ENCODE results near the gene ATP7B.

ATP7B gene

DNA sequence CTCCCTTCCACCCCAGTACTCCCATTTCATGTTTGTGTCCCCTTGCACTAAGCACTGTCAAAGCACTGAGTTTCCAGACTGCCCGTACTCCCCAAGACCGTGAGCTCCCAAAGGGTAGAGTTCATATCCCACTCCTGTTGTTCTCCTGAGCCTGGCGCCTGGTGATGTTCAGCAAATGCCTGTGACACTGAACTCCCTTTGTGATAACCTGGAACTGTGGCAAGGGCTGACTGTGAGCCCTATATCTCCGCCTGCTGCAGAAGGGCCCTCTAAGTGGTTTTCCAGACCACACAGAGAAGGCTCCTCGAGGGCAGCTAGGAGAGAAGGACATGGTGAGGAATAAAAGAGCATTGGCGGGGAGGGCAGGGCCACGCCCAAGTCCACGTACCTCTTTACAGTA is 67.5 kb downstream of the ATP7B start:
- DNase-seq = no peak

DNA sequence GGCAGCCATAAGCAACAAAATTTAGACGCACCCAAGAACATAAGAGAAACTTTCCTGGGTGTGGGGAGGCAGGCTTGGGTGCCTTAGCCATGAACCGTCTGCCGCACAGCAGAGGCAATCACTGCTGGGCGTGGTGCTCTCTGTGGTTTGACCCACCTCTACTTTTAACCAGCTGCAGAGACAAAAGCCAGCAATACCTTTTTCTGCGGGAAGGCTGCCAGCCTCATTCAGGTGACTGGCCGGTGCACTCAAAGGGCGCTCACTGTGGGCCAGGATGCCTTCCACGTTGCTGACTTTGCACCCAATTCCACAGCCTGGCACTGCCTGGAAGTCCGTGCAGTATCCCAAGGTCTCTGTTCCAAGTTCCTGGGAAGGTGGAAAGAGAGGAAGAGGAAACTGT is 69.1 kb downstream of the ATP7B start:
- no peak for DNase-seq

DNA sequence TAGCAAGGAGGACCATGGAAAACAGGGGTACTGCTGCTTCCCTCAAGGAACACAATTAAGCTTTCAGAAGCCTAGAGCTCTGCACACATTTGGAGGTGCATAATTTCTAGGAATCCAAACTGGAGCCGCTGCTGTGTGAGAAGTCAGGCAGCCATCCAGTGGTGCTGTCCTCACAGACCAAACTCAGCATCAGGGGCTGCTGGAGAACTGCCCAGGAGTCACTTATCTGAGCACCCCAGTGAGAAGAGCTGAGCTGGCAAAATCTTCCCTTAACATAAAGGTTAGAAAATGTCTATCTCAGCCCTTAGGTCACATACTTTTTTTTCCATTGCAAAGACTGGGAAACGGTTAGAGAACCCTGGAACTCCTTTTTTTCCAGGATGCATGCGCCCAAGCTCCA is 72.8 kb downstream of the ATP7B start:
- no peak for DNase-seq

DNA sequence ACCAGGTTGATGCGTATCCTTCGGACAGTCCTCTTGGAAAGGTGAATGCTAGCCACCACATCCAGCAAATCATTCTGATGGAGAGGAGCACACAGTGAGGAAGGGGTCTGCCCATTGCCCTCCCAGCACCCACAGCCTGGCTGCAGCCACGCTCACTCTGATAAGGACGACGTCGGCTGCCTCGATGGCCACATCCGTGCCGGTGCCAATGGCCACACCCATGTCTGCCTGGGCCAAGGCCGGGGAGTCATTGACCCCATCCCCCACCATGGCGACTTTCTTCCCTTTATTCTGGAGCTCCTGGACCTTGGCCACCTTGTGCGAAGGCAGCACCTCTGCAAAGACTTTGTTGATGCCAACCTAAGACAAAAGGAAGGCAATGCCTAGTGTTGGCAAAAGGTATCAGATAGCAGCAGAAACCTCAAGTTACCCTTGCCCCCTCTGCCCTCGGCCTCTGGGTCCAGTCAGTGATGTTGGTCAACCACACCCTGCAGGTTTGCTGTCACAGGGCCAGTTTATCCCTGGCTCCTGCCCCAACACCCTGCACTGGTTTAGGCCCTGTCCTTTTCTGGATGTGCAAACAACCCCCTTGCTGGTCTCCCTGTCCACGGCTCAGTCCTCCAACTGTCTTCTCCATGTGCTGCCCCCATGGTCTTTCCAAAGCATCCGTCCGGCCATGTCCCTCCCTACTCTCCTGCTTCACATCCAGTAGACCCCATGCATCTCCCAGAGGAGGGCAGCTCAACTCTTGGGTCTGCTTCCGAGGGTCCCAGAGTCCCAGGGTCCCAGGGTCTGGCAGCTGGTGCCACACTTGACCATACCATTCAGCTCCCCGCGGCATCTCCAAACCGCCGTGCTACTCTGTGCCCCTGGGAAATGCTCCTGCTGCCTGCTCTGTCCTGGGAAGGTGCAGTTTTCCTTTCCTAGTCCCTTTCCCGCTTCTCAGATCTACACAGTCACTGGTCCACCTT is 73.6 kb downstream of the ATP7B start:
- DNase-seq = no peak

DNA sequence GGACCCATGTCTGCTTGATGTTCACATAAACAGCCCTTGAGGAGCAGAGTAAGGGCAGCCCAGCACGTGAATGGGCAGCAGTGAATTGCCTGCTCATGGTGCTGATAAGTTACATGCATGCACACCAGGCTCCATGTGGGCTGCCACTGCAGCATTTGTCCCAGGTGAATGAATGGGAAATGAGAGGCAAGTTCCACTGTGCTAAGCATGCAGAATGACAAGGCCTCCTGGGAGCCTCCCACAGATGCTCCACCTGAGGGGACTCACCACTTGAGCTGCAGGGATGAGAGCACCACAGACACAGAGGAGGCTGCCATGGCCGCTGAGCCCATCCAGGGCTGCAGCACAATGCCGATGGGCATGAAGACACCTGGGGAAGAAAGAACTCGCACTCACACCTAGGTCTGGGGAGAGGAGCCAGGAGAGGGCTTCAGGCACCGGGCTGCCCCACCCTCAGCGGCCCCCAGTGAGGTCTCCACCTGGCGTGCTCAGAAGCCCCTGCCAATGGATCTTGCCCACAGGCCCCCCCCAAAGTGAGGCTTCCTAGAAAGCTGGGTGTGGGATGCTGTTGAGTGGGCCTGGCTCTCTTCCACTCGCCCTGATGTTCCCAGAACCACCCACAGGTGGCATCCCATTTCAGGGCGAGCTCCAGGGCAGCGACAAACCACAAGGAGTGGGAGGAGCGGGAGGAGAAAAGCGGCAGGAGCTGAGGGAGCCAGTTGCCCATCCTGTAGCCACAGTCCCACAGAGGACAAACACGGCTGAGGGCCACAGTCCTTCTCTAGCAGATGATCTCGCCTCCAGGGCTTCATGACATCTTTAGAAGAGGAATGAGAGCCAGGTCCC is 75.7 kb downstream of the ATP7B start:
- DNase-seq = peak; percentile 5

DNA sequence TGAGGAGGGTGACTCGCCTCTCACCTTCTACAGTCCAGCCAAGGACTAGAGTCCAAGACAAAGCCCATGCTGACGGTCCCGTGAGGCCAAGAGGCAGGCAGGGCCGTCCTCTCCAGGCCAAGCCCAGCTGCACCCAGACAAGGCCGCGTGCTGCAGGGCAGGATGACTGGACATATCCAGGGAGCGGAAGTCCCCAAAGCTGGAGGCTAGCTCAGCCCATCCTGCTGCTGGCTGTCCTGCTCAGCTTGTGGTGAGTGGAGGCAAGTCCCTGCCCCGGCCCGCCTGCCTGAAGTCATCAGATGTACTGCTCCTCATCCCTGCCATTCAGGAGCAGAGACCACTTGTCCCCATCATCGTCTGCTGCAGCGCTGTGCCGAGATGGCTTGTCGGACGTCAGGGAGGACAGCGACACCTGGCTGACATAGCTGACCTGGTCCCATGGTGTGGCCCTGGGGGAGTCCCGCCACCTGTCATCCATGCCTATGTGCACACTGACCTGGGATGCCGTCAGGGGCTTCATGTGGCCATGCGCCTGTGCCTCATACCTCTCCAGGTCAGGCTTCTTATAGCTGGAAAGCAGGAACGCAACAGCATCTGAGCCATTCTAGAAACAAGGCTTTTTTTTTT is 76.7 kb downstream of the ATP7B start:
- DNase-seq = no peak

DNA sequence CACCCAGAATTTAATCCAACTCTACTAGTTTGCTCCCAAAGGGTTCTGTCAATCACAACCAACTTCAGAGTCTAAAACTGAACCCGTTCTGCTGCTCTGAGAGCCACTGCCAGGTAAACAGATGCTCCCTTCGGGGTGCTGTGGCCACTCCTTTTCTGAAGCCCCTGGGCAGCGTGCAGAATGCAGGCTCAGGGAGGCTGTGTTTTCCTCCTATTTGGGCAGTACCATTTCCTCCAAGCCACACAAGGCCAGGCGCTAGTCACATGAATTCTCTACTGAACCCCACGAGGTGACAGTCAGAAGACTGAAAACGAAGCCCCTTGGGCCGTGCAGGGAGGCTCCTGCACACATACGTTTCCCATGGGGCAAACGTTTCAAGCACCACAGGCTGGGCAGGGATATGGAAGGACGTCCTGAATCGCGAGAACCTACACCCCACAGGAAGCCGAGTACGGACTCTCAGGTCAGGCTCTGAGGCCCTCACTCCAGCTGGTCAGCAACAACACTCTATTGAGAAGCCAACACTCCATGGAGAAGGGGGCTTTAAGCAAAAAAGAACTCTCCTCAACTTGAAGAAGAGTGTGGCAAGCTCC is 77.7 kb downstream of the ATP7B start:
- no peak for DNase-seq

DNA sequence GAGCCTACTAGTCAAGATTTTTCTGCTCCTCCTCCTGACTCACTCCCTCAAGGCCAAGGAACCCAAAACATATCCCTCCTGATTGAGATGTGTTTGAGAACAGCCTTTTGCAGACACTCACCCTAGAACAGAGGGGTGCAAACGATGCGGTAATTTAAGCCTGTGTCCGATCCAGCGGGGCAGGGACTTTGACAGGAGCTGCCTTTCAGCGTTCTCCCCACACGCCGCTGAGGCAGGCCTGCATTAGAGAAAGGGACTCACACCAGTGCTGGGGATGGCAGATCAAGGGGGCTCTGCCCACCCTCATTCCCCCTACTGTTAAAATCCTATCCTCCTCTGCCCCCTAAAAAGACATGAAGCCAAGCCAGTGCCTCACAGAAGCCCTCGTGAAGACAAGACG is 79.0 kb downstream of the ATP7B start:
- no peak for DNase-seq

DNA sequence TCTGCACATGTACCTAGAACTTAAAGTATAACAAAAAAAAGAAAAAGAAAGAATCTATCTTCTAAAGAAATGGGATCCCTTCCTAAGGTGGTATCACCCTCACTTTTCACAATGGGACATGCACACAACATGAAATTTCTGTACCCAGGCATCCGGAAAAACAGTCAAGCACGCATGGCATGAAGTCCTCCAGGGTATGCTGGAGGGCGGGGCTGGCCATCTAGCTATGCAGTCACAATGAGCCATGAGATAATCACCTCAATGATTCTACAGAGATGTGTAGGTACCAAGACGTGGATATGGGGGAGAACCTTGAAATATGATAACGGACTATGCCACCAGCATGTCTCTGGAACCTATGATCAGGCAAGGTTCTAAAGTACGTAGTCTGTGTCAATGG is 79.6 kb downstream of the ATP7B start:
- DNase-seq = no peak

DNA sequence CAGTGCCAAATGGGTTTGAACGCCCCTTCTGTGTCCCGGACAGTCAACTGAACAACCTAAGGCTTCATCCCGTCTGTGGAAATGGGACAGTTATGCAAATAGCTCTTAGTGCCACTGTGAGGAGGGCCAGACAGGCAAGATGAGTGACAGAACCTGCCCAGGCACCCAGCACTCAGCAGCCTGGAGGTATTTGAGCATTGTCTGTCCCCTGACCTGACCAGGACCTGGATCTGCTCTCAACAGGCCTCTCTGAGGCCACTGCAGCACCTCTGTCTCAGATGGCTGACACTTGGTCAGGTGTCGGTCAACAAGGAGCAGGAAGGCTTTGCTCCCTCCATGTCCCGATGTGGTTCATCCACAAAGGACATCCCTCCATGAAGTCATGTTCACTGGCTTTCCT is 81.6 kb downstream of the ATP7B start:
- no peak for DNase-seq

DNA sequence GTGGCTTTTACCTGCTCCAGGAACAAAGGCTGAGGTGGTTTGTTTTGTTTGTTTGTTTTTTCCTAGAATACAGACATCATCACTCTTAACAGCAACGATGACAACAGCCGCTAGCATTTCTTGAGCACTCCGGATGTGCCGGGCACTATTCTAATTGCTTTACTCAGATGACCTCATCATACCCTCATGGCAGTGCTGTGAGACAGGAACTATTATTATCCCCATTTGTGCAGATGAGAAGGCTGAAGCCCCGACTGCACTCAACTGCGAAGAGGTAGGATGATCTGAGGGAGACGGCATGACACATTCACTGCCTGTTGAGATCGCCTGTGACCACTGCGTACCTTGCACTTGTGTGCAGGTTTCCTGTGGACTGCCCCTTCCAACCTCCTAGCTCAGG is 83.0 kb downstream of the ATP7B start:
- DNase-seq = peak; percentile 71

DNA sequence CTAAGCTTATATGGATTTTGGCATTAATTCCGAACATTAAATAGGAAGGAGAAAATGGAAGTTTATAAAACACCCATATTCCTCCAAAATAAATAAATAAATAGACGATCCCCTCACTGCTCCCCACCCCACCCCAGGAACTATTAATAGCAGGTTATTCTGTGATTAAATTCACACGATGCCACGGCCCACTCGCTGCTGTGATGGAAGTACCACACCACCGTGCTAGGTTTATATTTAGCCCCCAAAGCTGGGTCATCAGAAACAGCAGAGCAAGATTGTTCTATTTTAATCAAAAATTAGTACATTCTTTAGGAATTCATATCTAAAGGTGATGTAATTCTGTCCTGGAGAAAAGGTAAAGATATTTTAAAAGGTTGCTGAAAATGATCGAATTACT is 84.1 kb downstream of the ATP7B start:
- no peak for DNase-seq

DNA sequence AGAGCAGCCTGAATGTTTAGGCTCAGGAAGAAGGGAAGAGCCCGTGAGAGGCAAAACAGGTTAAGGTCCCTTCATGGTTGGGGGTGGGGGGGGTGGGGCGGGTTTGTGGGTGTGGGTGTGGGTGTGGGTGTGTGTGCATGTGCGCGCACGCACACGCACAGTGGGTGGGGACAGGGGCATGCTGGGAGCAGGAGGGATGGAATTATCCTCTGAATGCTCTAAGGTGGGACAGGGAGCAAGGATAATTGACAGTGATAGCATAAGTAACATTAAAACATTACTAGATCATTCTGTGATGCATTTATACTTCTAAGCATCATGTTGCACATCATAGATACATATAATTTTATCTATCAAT is 84.7 kb downstream of the ATP7B start:
- DNase-seq = no peak

DNA sequence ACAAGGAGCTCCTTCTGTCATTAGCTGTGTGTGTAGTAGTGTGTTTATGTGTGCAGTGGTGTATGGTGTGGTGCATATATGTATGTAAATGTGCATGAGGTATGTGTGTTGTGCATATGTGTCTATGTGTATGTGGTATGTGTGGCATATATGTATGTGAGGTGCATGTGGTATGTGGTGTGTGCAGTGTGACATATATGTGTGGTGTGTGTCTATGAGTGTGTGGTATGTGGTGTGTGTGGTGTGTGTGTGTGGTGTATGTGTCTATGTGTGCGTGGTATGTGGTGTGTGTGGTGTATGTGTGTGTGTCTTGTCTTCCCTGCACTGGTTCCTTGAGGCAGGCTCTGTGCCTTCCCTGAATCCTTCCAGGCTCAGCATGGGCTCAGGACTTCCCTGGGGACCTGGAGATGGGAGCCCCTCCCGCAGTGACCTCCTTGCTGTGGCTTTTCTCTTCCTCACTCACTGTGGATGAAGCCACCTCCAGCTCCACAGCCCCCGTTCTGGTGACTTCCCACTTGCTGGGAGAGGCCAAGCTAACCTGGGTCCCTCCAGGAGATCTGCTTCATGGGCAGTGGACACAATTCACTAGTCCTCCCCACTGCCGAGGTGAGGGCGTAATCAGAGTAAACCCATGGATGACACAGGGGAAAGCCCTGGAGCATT is 85.3 kb downstream of the ATP7B start:
- no peak for DNase-seq

DNA sequence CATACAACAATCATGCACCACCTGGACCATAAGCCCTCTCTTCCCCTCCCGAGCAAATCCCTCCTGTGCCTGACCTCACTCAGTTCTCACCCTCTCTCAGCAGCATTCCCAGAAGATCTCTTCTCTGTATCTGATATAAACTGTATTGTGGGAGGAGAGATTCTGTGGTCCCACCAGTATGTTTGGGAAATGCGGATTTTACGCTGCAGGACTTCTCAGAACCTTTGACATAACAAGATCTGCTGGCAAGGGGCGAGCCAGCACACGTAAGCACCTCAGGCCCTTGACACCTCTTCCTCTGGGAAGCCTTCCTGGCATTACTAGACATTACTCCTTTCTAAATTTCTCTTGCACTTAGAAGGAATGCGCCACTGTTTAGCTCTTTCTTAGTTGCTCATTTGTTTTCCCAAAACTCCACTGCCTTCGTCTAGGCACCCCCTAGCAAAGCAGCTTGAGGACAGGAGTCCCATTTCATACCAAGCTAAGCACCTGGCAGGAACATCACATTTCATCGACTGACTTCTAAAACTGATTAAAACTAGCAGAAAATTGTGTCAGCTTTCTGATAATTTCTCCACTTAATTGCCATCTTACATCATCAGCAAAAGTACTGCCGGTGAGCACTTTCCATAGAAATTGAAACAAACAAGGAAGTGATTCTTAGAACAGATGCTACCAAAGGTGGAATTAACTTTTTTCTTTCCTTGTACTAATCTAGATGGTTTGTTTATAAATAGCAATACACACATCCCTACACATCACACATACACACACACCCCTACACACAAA is 86.3 kb downstream of the ATP7B start:
- no peak for DNase-seq

DNA sequence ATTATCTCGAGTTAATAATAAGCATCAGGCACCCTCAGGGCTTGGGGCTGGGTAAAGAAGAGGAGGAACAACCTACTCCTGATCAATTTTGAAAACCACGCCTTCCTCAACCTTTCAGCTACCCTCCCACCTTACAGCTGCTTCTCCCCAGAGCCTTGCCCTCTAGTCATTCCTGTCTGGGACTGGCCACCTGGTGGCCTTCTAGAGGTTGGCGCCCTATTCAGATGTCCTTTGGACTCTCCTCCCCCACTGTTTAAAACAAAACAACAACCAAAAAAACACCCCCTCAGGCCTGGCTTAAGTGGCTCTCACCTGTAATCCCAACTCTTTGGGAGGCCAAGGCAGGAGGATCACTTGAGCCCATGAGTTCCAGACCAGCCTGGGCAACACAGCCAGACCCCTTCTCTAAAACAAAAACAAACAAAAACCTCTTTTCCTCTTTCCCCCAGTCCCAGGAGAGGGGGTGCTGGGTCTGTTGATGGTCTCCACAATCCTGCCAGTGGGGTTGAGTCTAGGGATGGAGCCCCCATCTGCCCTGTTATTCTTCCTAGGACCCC is 87.2 kb downstream of the ATP7B start:
- no peak for DNase-seq

DNA sequence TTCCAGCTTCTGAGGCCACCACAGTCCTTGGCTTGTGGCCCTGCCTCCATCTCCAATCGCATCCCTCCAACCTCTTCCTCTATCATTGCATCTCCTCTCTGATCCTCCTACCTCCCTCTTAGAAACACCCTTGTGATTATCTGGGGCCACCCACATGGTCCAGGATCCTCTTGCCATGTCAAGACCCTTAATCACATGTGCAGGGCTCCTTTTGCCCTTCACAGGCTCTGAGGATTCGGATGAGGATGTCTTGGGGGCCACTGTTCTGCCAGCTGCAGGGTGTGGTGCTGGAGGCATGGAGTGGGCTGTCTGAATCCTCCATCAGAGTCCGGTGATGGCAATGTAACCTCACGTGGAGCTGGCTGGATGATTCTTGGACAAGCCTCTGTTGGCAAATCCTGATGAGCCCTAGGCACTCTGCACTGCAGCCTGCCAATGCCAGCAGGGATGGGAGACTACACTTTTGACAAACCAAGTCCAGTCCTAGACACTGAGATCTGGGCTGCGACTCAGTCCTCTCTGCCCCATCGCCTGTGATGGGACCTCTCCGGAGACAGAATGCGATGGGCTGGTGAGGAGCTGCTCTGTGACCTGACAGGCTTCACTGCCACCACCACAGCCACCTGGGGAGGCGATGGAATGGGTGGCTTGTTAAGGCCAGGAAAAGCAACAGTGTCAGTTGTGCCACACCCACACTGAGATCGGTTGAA is 88.3 kb downstream of the ATP7B start:
- no peak for DNase-seq

DNA sequence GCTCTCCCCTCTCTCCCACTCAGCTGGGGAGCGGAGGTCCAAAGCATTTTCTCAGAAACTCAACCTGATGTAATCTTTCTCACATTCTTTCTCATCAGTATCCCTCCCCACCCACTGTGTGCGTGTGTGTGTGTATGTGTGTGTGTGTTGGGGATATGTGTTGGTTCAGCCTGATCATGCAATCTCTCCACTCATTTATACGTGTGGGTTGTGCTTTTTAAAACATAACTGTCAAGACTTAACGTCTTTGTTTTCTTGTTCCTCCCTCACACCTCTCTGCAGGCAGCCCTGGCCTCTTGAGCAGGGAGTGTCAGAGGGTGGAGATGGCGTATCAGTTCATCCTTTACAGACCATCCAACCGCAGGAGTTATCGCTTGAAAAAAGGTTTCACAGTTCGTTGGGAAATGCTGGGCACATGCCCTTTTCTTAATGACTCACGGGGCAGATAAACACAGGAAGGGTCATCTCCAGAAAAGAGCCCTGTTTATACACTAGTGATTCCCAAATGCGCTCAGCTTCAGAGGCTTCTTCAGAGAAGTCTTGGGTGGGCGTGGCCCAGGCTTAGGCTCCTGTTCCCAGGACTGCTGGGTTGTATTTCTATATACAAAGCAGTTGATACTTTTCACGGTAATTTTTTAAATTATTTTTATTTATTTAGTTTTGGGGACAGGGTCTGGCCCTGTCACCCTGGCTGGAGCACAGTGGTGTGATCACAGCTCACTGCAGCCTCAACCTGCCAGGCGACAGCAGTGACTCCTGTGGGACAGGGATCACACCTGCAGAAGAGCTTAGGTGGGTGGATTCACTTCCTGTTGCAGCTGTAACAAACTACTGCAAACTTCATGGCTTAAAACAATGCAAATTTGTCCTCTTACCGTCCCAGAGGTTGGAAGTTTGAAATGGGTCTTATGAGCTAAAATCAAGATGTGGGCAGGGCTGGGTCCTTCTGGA is 89.2 kb downstream of the ATP7B start:
- DNase-seq = peak; percentile 86

DNA sequence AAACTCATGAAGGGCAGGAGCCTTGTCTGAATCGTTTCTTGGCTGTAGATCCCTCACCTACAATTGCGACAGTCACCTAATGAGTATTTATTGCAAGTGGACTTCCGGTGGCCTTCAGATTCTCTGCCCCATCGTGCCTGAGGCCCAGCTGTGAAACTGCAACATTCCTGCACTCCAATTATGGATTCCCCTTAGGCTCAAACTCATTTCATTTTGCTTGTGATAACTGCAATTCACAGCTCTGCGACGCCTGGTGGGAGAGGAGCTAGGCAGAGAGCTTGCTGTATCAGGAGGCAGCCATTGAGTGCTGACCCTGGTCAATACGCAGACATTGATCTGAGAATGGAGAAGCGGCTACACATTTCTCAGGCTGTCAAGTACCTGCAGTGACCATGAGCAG is 90.5 kb downstream of the ATP7B start:
- no peak for DNase-seq

DNA sequence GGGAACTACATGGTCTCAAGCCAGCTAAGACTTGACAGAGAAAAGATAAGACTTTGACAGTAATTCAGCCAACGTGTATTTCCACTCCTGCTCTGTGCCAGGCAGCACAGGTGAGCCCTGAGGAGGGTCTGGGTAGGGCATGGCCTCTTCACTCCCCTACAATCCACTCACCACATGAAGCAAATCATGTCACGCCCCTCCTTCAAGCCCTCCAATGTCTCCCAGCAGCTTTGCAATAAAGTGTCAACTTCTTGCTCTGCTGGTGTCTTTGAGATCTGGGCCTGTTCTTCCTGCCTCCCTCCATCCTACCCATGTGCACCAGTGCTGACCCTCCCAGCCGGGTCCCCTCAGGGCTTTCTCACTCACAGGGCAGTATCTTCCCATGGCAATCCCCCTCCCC is 91.0 kb downstream of the ATP7B start:
- no peak for DNase-seq

All from kidney glomerular epithelial cell (primary cell).